Thyroid gland (tissue), 4 donors: ENCODE data around the gene GOLGA6L9.
"Not testable (repeated sequence)": the region's sequence is repeated elsewhere in the genome, so short reads cannot be mapped to it uniquely, and the experiment has no call there.

ENCODE experiments used
- POLR2A ChIP-seq, 2 donors: fragments of 450-650 bp; IDR thresholded peaks; one replicate each; pipeline ENCODE4 v1.6.1; 2017; ENCODE audit warnings: antibody characterized with exemption in 2 of 2, mild to moderate bottlenecking in 2 of 2, moderate library complexity in 1 of 2
- TF ChIP-seq, protein P1 (sequence below), 6 experiments: fragments of 200-600 bp in 3 of 6; fragments of 450-650 bp in 3 of 6; sonication (generic) in 3 of 6; IDR thresholded peaks; one replicate each; pipeline ENCODE4 v1.5.1; 2016 to 2019; ENCODE audit warnings: antibody characterized with exemption in 6 of 6, mild to moderate bottlenecking in 2 of 6, inconsistent platforms in 1 of 6, moderate library complexity in 1 of 6

DNA sequence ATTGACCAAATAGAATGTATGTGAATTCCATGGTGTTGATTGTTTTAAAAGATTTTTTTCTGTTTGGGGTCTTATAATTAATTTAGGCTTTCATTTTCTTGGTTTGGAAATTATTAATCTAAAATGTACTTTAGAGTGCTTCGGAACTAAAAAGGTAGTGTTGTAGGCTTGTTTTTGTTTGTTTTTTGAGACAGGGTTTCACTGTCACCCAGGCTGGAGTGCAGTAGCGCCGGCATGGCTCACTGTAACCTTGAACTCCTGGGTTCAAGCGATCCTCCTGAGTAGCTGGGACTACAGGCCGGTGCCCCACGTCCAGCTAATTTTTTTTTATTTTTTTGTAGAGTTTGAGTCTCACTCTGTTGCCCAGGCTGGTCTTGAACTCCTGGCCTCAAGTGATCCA, 27.7 kb upstream of the GOLGA6L9 start:
- TF ChIP-seq, protein P1, sequence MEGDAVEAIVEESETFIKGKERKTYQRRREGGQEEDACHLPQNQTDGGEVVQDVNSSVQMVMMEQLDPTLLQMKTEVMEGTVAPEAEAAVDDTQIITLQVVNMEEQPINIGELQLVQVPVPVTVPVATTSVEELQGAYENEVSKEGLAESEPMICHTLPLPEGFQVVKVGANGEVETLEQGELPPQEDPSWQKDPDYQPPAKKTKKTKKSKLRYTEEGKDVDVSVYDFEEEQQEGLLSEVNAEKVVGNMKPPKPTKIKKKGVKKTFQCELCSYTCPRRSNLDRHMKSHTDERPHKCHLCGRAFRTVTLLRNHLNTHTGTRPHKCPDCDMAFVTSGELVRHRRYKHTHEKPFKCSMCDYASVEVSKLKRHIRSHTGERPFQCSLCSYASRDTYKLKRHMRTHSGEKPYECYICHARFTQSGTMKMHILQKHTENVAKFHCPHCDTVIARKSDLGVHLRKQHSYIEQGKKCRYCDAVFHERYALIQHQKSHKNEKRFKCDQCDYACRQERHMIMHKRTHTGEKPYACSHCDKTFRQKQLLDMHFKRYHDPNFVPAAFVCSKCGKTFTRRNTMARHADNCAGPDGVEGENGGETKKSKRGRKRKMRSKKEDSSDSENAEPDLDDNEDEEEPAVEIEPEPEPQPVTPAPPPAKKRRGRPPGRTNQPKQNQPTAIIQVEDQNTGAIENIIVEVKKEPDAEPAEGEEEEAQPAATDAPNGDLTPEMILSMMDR (IDR thresholded peaks at IDR 0.05), result not testable (repeated sequence)
- TF ChIP-seq POLR2A (IDR thresholded peaks at IDR 0.05), result not testable (repeated sequence)
